ENCODE measurements around the gene KCNN2. TPM values are rescaled to one million over a fixed set of nuclear protein-coding genes. Genes with fewer than 3 reads are reported as not detected.

KCNN2 gene
- total RNA-seq, 4 donors from 2014 or later: 0.17 to 1.3 (median 0.98) TPM

- intact Hi-C loops (cut with DNase I; ENCODE audit: low total_unique reads): no loop called here
- no peak for DNase-seq (ENCODE audit: low spot score in 2 of 2)
- WGBS, 2 donors: 73 to 76% methylated on average over 4 to 5 of the region's 5 CpGs
- no peak for TF ChIP-seq CTCF (IDR thresholded peaks at IDR 0.05)
- no peak for TF ChIP-seq POLR2A (IDR thresholded peaks at IDR 0.05)
- H3K4me3 ChIP-seq (ENCODE audit: low read depth, poor library complexity, severe bottlenecking): no peak overlapping the region
These were observed 96.9 kb downstream of the KCNN2 start for GRCh38 chr5:114458726-114459125.

GRCh38 chr5:114467171-114467570 lies 105.3 kb downstream of the KCNN2 start:
- no peak overlapping the region for H3K4me3 ChIP-seq (ENCODE audit: low read depth, poor library complexity, severe bottlenecking)
- 60 to 68% methylated on average over 5 of the region's 5 CpGs for WGBS, 2 donors
- DNase-seq (ENCODE audit: low spot score in 2 of 2): no peak
- TF ChIP-seq POLR2A (IDR thresholded peaks at IDR 0.05) (no peak), CTCF (IDR thresholded peaks at IDR 0.05) (no peak)
- intact Hi-C loops (cut with DNase I; ENCODE audit: low total_unique reads): no loop called here

- TF ChIP-seq CTCF (IDR thresholded peaks at IDR 0.05): no peak
- TF ChIP-seq POLR2A (IDR thresholded peaks at IDR 0.05): no peak
- intact Hi-C loops (cut with DNase I; ENCODE audit: low total_unique reads): no loop called here
- 53 to 64% methylated on average over 3 of the region's 3 CpGs for WGBS, 2 donors
- no peak for DNase-seq (ENCODE audit: low spot score in 2 of 2)
- no peak overlapping the region for H3K4me3 ChIP-seq (ENCODE audit: low read depth, poor library complexity, severe bottlenecking)
These were observed 105.9 kb downstream of the KCNN2 start for GRCh38 chr5:114467729-114468128.

- no peak for DNase-seq (ENCODE audit: low spot score in 2 of 2)
- WGBS, 2 donors: 84 to 89% methylated on average over 4 of the region's 4 CpGs
- intact Hi-C loops (cut with DNase I; ENCODE audit: low total_unique reads): no loop called here
- H3K4me3 ChIP-seq (ENCODE audit: low read depth, poor library complexity, severe bottlenecking): no peak overlapping the region
- TF ChIP-seq POLR2A (IDR thresholded peaks at IDR 0.05) (no peak), CTCF (IDR thresholded peaks at IDR 0.05) (no peak)
These were observed 107.5 kb downstream of the KCNN2 start for GRCh38 chr5:114469372-114469771.

GRCh38 chr5:114471529-114471928 lies 109.7 kb downstream of the KCNN2 start:
- no peak overlapping the region for H3K4me3 ChIP-seq (ENCODE audit: low read depth, poor library complexity, severe bottlenecking)
- 63 to 64% methylated on average over 2 of the region's 2 CpGs for WGBS, 2 donors
- intact Hi-C loops (cut with DNase I; ENCODE audit: low total_unique reads): no loop called here
- TF ChIP-seq CTCF (IDR thresholded peaks at IDR 0.05) (no peak), POLR2A (IDR thresholded peaks at IDR 0.05) (no peak)
- no peak for DNase-seq (ENCODE audit: low spot score in 2 of 2)

GRCh38 chr5:114473541-114473940 lies 111.7 kb downstream of the KCNN2 start:
- TF ChIP-seq CTCF (IDR thresholded peaks at IDR 0.05): no peak
- no peak for TF ChIP-seq POLR2A (IDR thresholded peaks at IDR 0.05)
- WGBS, 2 donors: 70% methylated on average over 2 of the region's 2 CpGs
- intact Hi-C loops (cut with DNase I; ENCODE audit: low total_unique reads): no loop called here
- no peak overlapping the region for H3K4me3 ChIP-seq (ENCODE audit: low read depth, poor library complexity, severe bottlenecking)
- no peak for DNase-seq (ENCODE audit: low spot score in 2 of 2)
